HCT116 (cell line): ENCODE results near the gene LMO7. TPM values are rescaled to one million over a fixed set of nuclear protein-coding genes. Genes with fewer than 3 reads are reported as not detected.

Experiments used
- ATAC-seq: fragments of 200-7000 bp; cut with Tn5 transposase; 2 replicates; pipeline ENCODE4 v1.9.1; 2020; ENCODE audit warnings: mild to moderate bottlenecking, moderate library complexity
- BruUV-seq: library from RNA; stranded (reverse); fragments of 400-500 nt; replicated peaks from 2 replicates; lab custom pipeline; 2021; lab: Mats Ljungman, UMichigan
- CTCF ChIA-PET: fragments of 300-600 bp; sonication (Branson Sonifier 250); formaldehyde crosslinking; loops from one replicate; lab custom pipeline; 2021; ENCODE audit warnings: antibody characterized with exemption; lab: Charles Lee
- POLR2A ChIA-PET: fragments of 300-600, 350-600 bp; sonication (Branson Sonifier 250); formaldehyde crosslinking; loops from one replicate; lab custom pipeline; 2021; ENCODE audit warnings: antibody characterized with exemption; lab: Charles Lee
- RAD21 ChIA-PET, 2 experiments: fragments of 300-600 bp; sonication (Branson Sonifier 250); formaldehyde crosslinking; loops; one replicate each; lab custom pipeline; 2023; ENCODE audit warnings: low total read pairs in 2 of 2; ENCODE audit not compliant: uncharacterized antibody in 2 of 2, unreplicated experiment in 2 of 2, low non-redundant PET in 1 of 2; lab: Charles Lee
- DNase-seq: peaks from one replicate; pipeline ENCODE4 v3.0.0-alpha.2; 2010; ENCODE audit warnings: low read depth, low spot score
- H2AFZ ChIP-seq: fragments of 200-600 bp; shearing (Covaris generic), sonication (generic); 2 replicates; pipeline ENCODE4 v1.6.1; 2017; ENCODE audit warnings: low read depth, mixed run types, mixed read lengths, antibody characterized with exemption, low read length; ENCODE audit not compliant: poor library complexity, severe bottlenecking
- H3K27ac ChIP-seq: 2 replicates; pipeline ENCODE4 v1.5.1; 2012; ENCODE audit warnings: low read depth, low read length
- H3K27me3 ChIP-seq: fragments of 200-600 bp; sonication (generic); 2 replicates; pipeline ENCODE4 v1.6.1; 2016; ENCODE audit warnings: mixed run types, low read length, mixed read lengths; ENCODE audit not compliant: insufficient read depth
- H3K36me3 ChIP-seq, 2 experiments: fragments of 200-500 bp in 1 of 2; fragments of 200-600 bp in 1 of 2; sonication (Bioruptor generic) in 1 of 2; sonication (generic) in 1 of 2; 2 replicates each; pipeline versions ENCODE4 v1.5.1 to v1.6.1; 2014 to 2016; ENCODE audit warnings: low read length in 2 of 2, inconsistent platforms in 1 of 2, mixed read lengths in 1 of 2, mixed run types in 1 of 2; ENCODE audit not compliant: insufficient read depth in 2 of 2, control insufficient read depth in 1 of 2
- H3K4me1 ChIP-seq, 2 experiments: fragments of 200-600 bp in 1 of 2; sonication (generic) in 1 of 2; 2 replicates each; pipeline versions ENCODE4 v1.5.1 to v1.6.1; 2012 to 2017; ENCODE audit warnings: low read length in 2 of 2, inconsistent platforms in 1 of 2, mild to moderate bottlenecking in 1 of 2, mixed read lengths in 1 of 2, mixed run types in 1 of 2, moderate library complexity in 1 of 2; ENCODE audit not compliant: insufficient read depth in 2 of 2, control insufficient read depth in 1 of 2
- H3K4me2 ChIP-seq: fragments of 200-600 bp; sonication (generic); 2 replicates; pipeline ENCODE4 v1.6.1; 2017; ENCODE audit warnings: mixed run types, low read length, mixed read lengths
- H3K4me3 ChIP-seq, 2 experiments: fragments of 200-600 bp in 1 of 2; sonication (generic) in 1 of 2; replicated peaks in 1 of 2; 2 replicates each; pipeline ENCODE4 v1.5.1; 2011 to 2016; ENCODE audit warnings: low read length in 2 of 2, control low read depth in 1 of 2, low read depth in 1 of 2, mild to moderate bottlenecking in 1 of 2, mixed read lengths in 1 of 2, mixed run types in 1 of 2
- H3K79me2 ChIP-seq: fragments of 200-600 bp; sonication (generic); 2 replicates; pipeline ENCODE4 v1.6.1; 2017; ENCODE audit warnings: mild to moderate bottlenecking, mixed run types, low read length, moderate library complexity, mixed read lengths; ENCODE audit not compliant: insufficient read depth
- H3K9ac ChIP-seq: fragments of 200-600 bp; sonication (generic); 2 replicates; pipeline ENCODE4 v1.6.1; 2016; ENCODE audit warnings: low read length, mixed read lengths
- H3K9me2 ChIP-seq: fragments of 200-600 bp; sonication (generic), shearing (Covaris generic); 2 replicates; pipeline ENCODE4 v1.6.1; 2017; ENCODE audit warnings: mixed run types, mild to moderate bottlenecking, moderate library complexity; ENCODE audit not compliant: insufficient read depth
- H3K9me3 ChIP-seq, 2 experiments: fragments of 200-500 bp in 1 of 2; fragments of 200-600 bp in 1 of 2; sonication (Bioruptor generic) in 1 of 2; sonication (generic) in 1 of 2; 2 replicates each; pipeline ENCODE4 v1.6.1; 2014 to 2017; ENCODE audit warnings: low read length in 2 of 2, mixed read lengths in 2 of 2, inconsistent platforms in 1 of 2, low read depth in 1 of 2, mild to moderate bottlenecking in 1 of 2, mixed run types in 1 of 2, moderate library complexity in 1 of 2; ENCODE audit not compliant: control insufficient read depth in 1 of 2, insufficient read depth in 1 of 2
- H4K20me1 ChIP-seq: fragments of 200-600 bp; sonication (generic), shearing (Covaris generic); 2 replicates; pipeline ENCODE4 v1.6.1; 2017; ENCODE audit warnings: mixed run types, mild to moderate bottlenecking, moderate library complexity; ENCODE audit not compliant: insufficient read depth
- CEBPB ChIP-seq: IDR thresholded peaks from 2 replicates; pipeline ENCODE4 v1.6.1; 2012; ENCODE audit warnings: low read depth
- ELF1 ChIP-seq: IDR thresholded peaks from 2 replicates; pipeline ENCODE4 v1.6.1; 2012; ENCODE audit warnings: low read depth, borderline replicate concordance
- EZH2 ChIP-seq: fragments of 200-600 bp; sonication (generic); IDR thresholded peaks from 2 replicates; pipeline ENCODE4 v1.6.1; 2017; ENCODE audit warnings: antibody characterized with exemption, mixed run types
- EZH2phosphoT487 ChIP-seq: fragments of 200-600 bp; IDR thresholded peaks from 2 replicates; pipeline ENCODE4 v1.6.1; 2018; ENCODE audit warnings: antibody characterized with exemption, borderline replicate concordance
- JUND ChIP-seq: IDR thresholded peaks from 2 replicates; pipeline ENCODE4 v1.6.1; 2012
- POLR2A ChIP-seq: IDR thresholded peaks from 2 replicates; pipeline ENCODE4 v1.7.0; 2011; ENCODE audit warnings: borderline replicate concordance; ENCODE audit not compliant: insufficient read depth, insufficient read length; ENCODE audit errors: extremely low read depth
- POLR2AphosphoS5 ChIP-seq: IDR thresholded peaks from 2 replicates; pipeline ENCODE4 v1.6.1; 2011; ENCODE audit warnings: mild to moderate bottlenecking, low read depth, low read length, moderate library complexity
- RAD21 ChIP-seq: IDR thresholded peaks from 2 replicates; pipeline ENCODE4 v1.6.1; 2012; ENCODE audit warnings: low read depth, mild to moderate bottlenecking
- SIN3A ChIP-seq: IDR thresholded peaks from 2 replicates; pipeline ENCODE4 v1.6.1; 2012; ENCODE audit warnings: low read depth
- TCF7L2 ChIP-seq: IDR thresholded peaks from 2 replicates; pipeline ENCODE4 v1.7.0; 2011; ENCODE audit warnings: borderline replicate concordance, inconsistent platforms; ENCODE audit not compliant: insufficient read depth, insufficient read length; ENCODE audit errors: extremely low read depth
- YY1 ChIP-seq: IDR thresholded peaks from 2 replicates; pipeline ENCODE4 v1.6.1; 2011; ENCODE audit warnings: low read length, low read depth, moderate library complexity, mild to moderate bottlenecking; ENCODE audit not compliant: insufficient replicate concordance; ENCODE audit errors: extremely low read depth
- ZNF274 ChIP-seq: fragments of 200-500 bp; sonication (Bioruptor generic); IDR thresholded peaks from 2 replicates; pipeline ENCODE4 v1.6.1; 2014; ENCODE audit warnings: mild to moderate bottlenecking, low read depth, low read length, inconsistent platforms
- intact Hi-C: fragments of 100-400 bp; cut with micrococcal nuclease; formaldehyde crosslinking; loops from 2 replicates; pipeline ENCODE4 v1.10.0; 2022
- total RNA-seq: library from RNA; stranded (reverse); gene quantifications from one replicate; pipeline ENCODE4 v1.2.1, GENCODE V29; 2021; ENCODE audit not compliant: unreplicated experiment
- TF ChIP-seq, protein P1 (sequence below): IDR thresholded peaks from 2 replicates; pipeline ENCODE4 v1.6.1; 2012
- TF ChIP-seq, protein P2 (sequence below): IDR thresholded peaks from 2 replicates; pipeline ENCODE4 v1.6.1; 2012; ENCODE audit warnings: low read depth
- TF ChIP-seq, protein P3 (sequence below): IDR thresholded peaks from 2 replicates; pipeline ENCODE4 v1.6.1; 2011; ENCODE audit warnings: mild to moderate bottlenecking, low read length, moderate library complexity; ENCODE audit not compliant: insufficient replicate concordance; ENCODE audit errors: extremely low read depth

LMO7 gene
- total RNA-seq, 1 experiment from 2014 or later: 8.1 TPM

DNA sequence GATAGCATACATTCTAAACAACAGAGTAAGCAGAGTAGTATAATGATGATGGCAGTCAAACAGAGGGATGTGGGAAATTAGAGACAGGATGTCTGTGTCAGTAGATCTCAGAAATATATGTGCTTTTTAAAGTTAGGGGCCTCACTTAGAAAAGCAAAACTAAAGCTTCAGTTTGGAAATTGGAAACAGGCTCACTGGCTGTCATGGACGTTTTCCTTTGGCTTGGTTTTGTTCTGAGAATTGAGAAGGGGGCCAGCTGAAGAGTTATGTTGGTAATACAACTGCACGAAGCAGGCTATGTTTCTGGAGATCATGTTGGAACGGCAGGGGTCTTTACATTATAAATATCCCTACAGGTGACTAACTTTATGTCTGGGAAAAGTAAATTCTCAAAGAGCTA lies 261.3 kb downstream of the LMO7 start:
- Histone ChIP-seq H3K36me3 (no peaks in the 10 kb centered on the region), H3K9me2 (no peaks in the 10 kb centered on the region), H4K20me1 (no peaks in the 10 kb centered on the region), H3K27me3 (no peaks in the 10 kb centered on the region; the same call in 1 of the 2 replicates), H3K4me1 (no peaks in the 10 kb centered on the region), H2AFZ (no peak overlapping the region), H3K4me3 (no peak overlapping the region), H3K27ac (no peak overlapping the region), H3K79me2 (no peaks in the 10 kb centered on the region), H3K9me3 (no peaks in the 10 kb centered on the region), H3K9ac (no peak overlapping the region), H3K4me2 (no peak overlapping the region)
- ChIA-PET POLR2A (no interaction called here), RAD21 (no interaction called here), CTCF (no interaction called here)
- no TSS peak for BruUV-seq
- DNase-seq (no peak), ATAC-seq (no peak)
- intact Hi-C loops: no loop called here
- TF ChIP-seq YY1 (no peak), EZH2 (no peak), ZNF274 (no peak), EZH2phosphoT487 (no peak)
- TF ChIP-seq, protein P1, sequence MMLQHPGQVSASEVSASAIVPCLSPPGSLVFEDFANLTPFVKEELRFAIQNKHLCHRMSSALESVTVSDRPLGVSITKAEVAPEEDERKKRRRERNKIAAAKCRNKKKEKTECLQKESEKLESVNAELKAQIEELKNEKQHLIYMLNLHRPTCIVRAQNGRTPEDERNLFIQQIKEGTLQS: no peak

DNA sequence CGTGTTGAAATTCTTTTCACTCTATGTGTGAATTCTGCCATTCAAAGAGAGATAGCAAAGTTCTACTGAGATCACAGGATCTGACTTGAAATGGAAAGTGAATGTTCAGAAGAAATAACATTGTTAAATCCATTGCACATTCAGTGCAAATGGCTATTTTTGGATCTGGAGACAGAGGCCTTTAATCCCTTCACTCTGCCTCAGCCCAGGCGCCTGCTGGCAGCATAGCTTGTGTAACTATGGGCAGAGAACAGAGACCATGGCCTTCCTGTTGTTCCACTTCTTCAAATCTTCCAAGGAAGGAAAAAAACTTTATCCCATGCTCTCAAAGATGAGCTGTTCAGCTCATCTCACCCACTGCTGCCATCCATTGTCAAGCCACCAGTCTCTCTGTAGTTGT lies 265.4 kb downstream of the LMO7 start:
- RAD21 ChIA-PET: no interaction called here
- H3K27me3 ChIP-seq: no peaks in the 10 kb centered on the region; the same call in 1 of the 2 replicates
- no peak overlapping the region for H3K4me3 ChIP-seq
- H3K36me3 ChIP-seq: no peaks in the 10 kb centered on the region
- CTCF ChIA-PET: no interaction called here
- BruUV-seq: no TSS peak
- H4K20me1 ChIP-seq: no peaks in the 10 kb centered on the region
- no peak overlapping the region for H2AFZ ChIP-seq
- POLR2A ChIA-PET: no interaction called here
- no peaks in the 10 kb centered on the region for H3K4me1 ChIP-seq
- H3K27ac ChIP-seq: no peak overlapping the region
- H3K9ac ChIP-seq: no peak overlapping the region
- no peaks in the 10 kb centered on the region for H3K9me3 ChIP-seq
- intact Hi-C loops: no loop called here
- DNase-seq (no peak), ATAC-seq (no peak)
- no peaks in the 10 kb centered on the region for H3K9me2 ChIP-seq
- no peaks in the 10 kb centered on the region for H3K79me2 ChIP-seq
- H3K4me2 ChIP-seq: no peak overlapping the region
- no peak for TF ChIP-seq POLR2A
- TF ChIP-seq ELF1: no peak
- no peak for TF ChIP-seq YY1
- TF ChIP-seq TCF7L2: no peak
- no peak for TF ChIP-seq CEBPB
- no peak for TF ChIP-seq RAD21
- no peak for TF ChIP-seq JUND
- TF ChIP-seq, protein P2, sequence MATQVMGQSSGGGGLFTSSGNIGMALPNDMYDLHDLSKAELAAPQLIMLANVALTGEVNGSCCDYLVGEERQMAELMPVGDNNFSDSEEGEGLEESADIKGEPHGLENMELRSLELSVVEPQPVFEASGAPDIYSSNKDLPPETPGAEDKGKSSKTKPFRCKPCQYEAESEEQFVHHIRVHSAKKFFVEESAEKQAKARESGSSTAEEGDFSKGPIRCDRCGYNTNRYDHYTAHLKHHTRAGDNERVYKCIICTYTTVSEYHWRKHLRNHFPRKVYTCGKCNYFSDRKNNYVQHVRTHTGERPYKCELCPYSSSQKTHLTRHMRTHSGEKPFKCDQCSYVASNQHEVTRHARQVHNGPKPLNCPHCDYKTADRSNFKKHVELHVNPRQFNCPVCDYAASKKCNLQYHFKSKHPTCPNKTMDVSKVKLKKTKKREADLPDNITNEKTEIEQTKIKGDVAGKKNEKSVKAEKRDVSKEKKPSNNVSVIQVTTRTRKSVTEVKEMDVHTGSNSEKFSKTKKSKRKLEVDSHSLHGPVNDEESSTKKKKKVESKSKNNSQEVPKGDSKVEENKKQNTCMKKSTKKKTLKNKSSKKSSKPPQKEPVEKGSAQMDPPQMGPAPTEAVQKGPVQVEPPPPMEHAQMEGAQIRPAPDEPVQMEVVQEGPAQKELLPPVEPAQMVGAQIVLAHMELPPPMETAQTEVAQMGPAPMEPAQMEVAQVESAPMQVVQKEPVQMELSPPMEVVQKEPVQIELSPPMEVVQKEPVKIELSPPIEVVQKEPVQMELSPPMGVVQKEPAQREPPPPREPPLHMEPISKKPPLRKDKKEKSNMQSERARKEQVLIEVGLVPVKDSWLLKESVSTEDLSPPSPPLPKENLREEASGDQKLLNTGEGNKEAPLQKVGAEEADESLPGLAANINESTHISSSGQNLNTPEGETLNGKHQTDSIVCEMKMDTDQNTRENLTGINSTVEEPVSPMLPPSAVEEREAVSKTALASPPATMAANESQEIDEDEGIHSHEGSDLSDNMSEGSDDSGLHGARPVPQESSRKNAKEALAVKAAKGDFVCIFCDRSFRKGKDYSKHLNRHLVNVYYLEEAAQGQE: no peak
- TF ChIP-seq SIN3A: no peak
- TF ChIP-seq, protein P3, sequence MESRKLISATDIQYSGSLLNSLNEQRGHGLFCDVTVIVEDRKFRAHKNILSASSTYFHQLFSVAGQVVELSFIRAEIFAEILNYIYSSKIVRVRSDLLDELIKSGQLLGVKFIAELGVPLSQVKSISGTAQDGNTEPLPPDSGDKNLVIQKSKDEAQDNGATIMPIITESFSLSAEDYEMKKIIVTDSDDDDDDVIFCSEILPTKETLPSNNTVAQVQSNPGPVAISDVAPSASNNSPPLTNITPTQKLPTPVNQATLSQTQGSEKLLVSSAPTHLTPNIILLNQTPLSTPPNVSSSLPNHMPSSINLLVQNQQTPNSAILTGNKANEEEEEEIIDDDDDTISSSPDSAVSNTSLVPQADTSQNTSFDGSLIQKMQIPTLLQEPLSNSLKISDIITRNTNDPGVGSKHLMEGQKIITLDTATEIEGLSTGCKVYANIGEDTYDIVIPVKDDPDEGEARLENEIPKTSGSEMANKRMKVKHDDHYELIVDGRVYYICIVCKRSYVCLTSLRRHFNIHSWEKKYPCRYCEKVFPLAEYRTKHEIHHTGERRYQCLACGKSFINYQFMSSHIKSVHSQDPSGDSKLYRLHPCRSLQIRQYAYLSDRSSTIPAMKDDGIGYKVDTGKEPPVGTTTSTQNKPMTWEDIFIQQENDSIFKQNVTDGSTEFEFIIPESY: no peak
- TF ChIP-seq ZNF274: no peak
- no peak for TF ChIP-seq POLR2AphosphoS5
- TF ChIP-seq, protein P1: no peak
